HG03439 (cell line): ENCODE measurements around the gene SMYD3.
A peak's percentile ranks its signal among the peaks of the same experiment; 100 is the strongest.

Source experiments
- ATAC-seq: cut with Tn5 transposase; IDR thresholded peaks from one replicate; pipeline ENCODE4 v1.9.1; 2021; ENCODE audit warnings: mild to moderate bottlenecking, moderate library complexity; ENCODE audit not compliant: unreplicated experiment

SMYD3 gene

GRCh38 chr1:246117066-246117791 lies 389.9 kb downstream of the SMYD3 start:
- ATAC-seq: peak; percentile 77

DNA sequence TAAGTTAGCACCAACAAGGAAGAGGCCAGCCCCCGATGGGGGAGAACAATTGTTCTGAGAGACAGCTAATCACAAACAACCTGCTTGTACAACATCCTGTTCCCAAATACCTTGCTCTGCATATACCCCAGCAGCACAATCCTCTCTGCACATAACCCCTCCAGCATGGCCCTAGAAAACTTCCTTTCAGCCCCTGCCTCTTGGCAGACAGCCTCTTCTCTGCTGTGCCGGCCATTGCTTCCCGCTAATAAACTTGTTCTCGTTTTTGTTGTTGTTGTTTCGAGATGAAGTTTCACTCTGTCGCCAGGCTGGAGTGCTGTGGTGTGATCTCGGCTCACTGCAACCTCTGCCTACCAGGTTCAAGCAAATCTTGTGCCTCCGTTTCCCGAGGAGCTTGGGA lies 392.7 kb downstream of the SMYD3 start:
- ATAC-seq: no peak

- no peak for ATAC-seq
Observed at GRCh38 chr1:246113555-246114095, 393.5 kb downstream of the SMYD3 start.

DNA sequence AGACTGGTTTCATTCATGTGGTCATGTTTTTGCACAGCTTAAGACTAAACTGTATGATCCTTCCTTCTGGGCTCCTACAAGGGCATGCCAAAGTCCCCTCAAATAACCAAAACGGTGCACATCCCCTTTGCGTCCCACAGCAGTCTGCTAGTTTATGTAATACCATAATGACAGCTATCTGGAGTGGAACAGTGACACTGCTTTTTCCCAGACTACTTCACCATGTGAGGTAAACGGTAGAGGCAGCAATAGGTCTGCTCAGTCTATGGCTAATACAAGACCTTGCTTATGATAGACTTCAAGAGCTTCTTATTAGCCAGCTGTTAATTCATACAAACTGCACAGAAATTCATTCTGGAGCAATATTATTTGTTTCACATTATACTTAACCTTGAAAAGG lies 395.5 kb downstream of the SMYD3 start:
- no peak for ATAC-seq

DNA sequence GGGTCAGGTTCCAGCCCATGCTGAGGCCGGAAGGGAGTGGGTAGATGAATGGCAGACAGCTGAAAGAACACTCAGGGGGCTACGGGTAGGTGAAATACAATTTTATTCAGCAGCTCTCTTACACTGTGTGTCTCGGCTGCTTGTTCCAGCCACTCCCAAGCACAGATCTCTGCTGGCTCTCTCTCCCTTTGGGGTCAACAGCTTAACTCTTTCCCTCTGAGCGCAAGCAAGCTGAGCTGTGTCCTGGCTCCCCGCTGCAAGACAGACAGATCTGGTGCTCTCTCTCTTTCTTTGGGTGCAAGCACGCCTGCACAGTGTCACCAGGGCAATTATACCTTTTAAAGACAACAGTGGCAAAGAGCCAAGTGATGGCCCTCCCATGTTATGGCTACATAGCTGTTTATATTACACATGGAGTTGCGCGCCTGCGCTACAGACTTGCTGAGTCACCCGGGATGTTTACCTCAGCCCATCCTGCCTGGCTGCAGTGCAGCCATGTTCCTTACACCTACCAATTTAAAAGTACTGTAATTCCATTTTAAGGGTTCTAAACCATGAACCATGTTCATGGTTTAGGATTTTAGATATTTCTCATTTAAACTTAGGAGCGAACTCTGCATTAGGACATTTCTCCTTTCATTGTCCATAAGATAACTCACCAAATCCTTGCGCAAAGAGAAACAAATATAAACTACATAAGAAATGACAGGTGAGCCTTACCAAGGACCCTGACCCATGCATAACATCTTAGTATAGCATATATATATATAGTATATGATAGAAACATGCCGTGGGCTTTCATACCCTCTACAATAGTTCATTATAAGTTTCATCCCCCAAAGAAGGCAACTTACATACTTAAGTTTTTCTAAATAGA lies 396.5 kb downstream of the SMYD3 start:
- no peak for ATAC-seq

- ATAC-seq: no peak
Observed at GRCh38 chr1:246108278-246108925, 398.7 kb downstream of the SMYD3 start.

DNA sequence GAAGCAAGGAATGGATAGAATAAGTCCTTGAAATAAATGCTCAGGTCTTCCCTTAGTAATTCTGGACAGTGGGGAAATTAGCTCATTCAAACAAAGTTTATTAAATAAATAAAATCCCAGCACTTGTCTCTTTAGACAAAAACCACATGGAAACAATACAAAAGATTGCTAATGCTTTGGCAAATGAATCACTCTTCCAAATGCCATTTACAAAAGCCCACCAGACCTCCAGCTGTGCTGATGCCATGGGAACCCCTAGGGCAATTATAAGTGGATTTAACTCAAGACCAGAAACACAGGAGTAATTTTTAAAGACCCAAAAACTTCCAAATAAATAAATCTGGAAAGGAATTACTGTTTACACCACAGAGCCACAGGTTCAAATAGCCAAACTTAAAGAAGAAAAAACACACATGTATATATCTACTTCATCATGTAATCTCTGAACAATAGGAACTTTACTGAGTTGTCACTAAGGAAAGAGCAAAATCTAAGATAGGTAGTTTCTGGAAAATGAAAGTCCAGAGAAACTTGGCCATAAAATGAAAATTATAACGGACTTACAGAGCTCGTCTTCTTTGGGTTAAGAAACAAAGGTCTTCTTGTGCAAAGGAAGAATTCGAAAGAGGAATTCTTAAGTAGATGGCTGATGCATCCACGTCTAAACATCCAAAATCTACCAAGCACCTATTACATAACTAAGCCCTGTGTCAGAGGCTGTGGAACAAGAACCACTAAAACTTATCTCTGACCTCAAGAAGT lies 399.4 kb downstream of the SMYD3 start:
- no peak for ATAC-seq

- ATAC-seq: no peak
Observed at GRCh38 chr1:246106342-246106763, 400.7 kb downstream of the SMYD3 start.

GRCh38 chr1:246104927-246105326 lies 402.2 kb downstream of the SMYD3 start:
- ATAC-seq: no peak

DNA sequence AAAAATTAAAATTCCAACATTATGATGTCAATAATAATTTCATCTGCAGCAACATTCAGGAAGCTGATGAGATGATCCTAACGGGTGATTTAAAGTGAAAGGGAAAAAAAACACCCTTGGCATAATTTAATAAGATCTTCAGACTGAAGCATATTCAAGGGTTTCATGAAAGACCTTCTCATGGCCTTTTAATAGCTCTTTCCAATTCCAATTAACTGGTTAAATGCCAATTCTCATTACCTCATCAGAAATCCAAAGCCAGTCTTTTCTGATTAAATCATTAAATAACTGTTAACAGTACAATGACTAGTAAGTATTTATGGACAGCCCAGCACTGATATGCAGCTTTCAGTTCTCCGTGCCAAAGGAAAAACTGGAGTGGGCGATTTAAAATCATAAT lies 407.5 kb downstream of the SMYD3 start:
- no peak for ATAC-seq

DNA sequence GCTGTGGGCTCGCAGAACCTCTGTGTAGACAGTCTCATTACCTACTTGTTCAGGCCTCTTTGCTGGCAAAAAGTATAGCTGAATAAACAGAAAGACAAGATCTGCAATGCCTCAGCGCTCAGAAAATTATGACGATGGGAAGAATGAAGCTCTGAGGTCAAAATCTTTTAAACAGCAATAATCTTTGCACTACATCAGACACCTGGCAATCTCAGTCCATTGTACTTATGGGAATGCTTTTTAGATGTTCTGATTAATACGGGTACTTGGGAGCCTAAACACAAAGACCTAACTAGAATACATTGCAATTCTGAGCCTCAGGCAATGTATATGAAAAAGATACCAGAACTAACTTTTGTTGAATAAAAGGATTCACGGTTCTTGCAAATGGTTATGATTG lies 410.7 kb downstream of the SMYD3 start:
- ATAC-seq: no peak

DNA sequence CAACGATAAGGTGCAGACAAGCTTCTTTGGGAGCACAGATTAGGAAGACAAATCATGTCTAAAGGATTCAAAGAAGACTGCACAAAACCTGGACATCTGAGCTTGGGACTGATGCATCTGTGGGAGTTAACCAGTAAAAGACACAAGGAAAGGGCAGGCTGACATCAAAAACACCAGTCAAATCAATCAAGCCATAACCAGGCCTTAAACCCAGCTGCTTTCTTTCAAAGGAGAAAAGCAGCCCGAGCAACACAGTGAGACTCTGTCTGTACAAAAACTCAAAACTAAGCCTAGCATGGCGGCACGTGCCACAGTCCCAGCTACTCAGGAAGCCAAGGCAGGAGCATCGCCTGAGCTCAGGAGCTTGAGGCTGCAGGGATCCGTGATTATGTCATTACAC lies 411.6 kb downstream of the SMYD3 start:
- no peak for ATAC-seq

- no peak for ATAC-seq
Observed at GRCh38 chr1:246093230-246093629, 413.8 kb downstream of the SMYD3 start.

GRCh38 chr1:246092136-246092535 lies 414.9 kb downstream of the SMYD3 start:
- ATAC-seq: no peak

DNA sequence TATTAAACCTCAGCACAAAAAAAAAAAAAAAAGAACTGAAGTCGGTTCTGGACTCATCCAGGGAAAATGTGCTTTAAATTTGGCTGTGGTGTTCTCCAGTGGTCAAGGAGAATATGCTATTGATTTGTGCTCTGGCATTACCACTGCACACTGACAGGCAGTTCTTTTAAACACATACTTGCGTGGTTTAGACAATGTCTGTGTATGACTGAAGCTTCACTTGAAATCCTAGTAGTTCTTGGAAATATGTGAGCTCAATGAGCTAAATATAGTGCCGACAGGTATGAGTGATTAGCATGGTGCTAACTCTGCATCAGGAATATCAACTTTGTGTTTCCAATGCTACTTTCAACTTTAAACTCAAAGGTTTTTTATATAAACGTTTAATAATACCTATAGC lies 415.6 kb downstream of the SMYD3 start:
- no peak for ATAC-seq

DNA sequence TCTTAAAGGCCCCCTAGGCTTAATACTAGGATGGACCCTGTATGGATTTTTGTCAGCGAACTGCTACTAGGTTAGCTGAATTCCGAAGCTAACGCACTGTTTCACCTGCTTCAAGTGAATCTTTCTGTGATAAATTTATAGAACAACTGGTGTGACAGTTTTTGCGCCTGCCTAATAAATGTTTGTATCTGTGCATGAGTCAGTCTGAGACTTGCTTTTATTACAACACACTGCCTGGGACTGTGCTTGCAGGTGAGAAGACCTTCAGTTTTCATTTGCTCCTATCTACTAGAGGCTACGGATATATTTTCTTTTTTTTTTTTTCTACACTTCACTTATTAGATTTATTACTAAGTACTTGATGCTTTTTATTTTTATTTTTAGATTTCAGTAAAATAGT lies 420.9 kb downstream of the SMYD3 start:
- ATAC-seq: no peak

- ATAC-seq: no peak
Observed at GRCh38 chr1:246083416-246083815, 423.7 kb downstream of the SMYD3 start.

DNA sequence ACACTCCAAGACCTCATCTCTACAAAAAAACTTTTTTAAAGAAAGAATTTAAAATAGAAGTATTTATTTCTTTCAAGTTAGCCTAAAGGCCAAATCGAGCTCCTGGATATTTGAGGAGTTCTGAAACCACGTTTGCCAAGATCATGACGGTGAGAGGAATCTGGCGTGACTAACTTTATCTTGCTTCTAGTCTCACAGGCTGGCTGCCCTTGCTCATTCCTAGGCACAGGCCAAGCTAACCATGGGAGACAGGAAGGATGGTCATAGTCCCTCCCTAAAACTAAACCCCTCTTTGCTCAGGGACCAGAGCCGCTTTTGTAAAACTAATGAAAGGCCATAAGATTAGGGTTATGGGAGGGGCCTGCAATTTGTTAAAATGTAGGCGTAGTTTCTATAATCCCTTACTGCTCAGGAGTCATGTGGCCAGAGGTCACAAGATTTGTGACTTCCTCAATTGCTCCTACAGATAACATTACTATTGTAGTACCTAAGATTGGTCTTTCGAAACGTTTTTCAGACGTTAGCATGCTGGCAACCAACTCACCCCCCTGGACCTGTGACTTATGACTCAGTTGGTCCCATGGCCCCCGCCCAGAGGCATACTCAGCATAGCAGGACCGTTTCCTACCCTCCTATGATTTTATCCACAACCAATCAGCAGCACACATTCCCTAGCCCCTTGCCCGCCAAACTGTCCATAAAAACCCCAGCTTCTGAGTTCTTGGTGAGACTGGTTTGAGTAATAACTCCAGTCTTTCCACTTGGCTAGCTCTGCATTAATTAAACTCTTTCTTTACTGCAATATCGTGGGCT lies 425.0 kb downstream of the SMYD3 start:
- no peak for ATAC-seq

- no peak for ATAC-seq
Observed at GRCh38 chr1:246081138-246081702, 425.9 kb downstream of the SMYD3 start.

DNA sequence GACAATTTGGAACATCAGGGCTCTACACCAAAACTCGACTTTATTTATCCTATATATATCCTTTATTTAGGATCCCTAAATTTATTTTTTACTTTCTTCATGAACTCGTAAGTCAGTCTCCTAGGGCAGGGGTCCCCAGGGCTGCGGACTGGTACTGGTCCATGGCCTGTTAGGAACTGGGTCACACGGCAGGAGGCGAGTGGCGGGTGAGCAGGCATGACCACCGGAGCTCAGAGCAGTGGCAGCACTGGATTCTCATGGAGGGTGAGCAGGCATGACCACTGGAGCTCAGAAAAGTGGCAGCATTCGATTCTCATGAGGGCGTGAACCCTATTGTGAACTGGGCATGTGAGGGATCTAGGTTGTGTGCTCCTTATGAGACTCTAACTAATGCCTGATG lies 427.0 kb downstream of the SMYD3 start:
- ATAC-seq: no peak
